CD4-positive, alpha-beta T cell (primary cell): ENCODE measurements around the gene GOLGA5. TPM values are rescaled to one million over a fixed set of nuclear protein-coding genes. Genes with fewer than 3 reads are reported as not detected.

Source experiments
- ATAC-seq: fragments of 200-7000 bp; cut with Tn5 transposase; one replicate; pipeline ENCODE4 v1.10.0; 2022; ENCODE audit warnings: mild to moderate bottlenecking; ENCODE audit not compliant: poor library complexity
- CTCF ChIA-PET: fragments of 350-600 bp; sonication (Branson Sonifier 250); formaldehyde crosslinking; loops from one replicate; lab custom pipeline; 2021; ENCODE audit warnings: antibody characterized with exemption, inconsistent platforms; lab: Charles Lee
- POLR2A ChIA-PET: fragments of 350-600 bp; sonication (Branson Sonifier 250); formaldehyde crosslinking; loops from one replicate; lab custom pipeline; 2021; ENCODE audit warnings: antibody characterized with exemption, inconsistent platforms; lab: Charles Lee
- DNase-seq, 14 experiments: peaks; one replicate each; pipeline ENCODE4 v3.0.0-alpha.2; 2013 to 2020; ENCODE audit warnings: mixed read lengths in 2 of 14
- H3K27ac ChIP-seq, 2 donors: one replicate each; pipeline versions ENCODE4 v1.5.1 to v1.7.0; 2013; ENCODE audit warnings: low read length in 2 of 2, low read depth in 1 of 2, mild to moderate bottlenecking in 1 of 2
- H3K27me3 ChIP-seq, 2 experiments: 1 replicate in 1 of 2; 2 replicates in 1 of 2; pipeline versions ENCODE4 v1.6.1 to v1.7.0; 2013; ENCODE audit warnings: low read length in 2 of 2, control low read depth in 1 of 2, mild to moderate bottlenecking in 1 of 2, moderate library complexity in 1 of 2; ENCODE audit not compliant: insufficient read depth in 2 of 2, control insufficient read depth in 1 of 2
- H3K36me3 ChIP-seq: one replicate; pipeline ENCODE4 v1.6.1; 2013; ENCODE audit warnings: low read length, control low read depth; ENCODE audit not compliant: insufficient read depth
- H3K4me1 ChIP-seq: one replicate; pipeline ENCODE4 v1.6.1; 2013; ENCODE audit warnings: low read length, control low read depth; ENCODE audit not compliant: insufficient read depth
- H3K4me3 ChIP-seq: one replicate; pipeline ENCODE4 v1.5.1; 2013; ENCODE audit warnings: mild to moderate bottlenecking, low read length, moderate library complexity
- H3K9me3 ChIP-seq, 2 experiments: 1 replicate in 1 of 2; 2 replicates in 1 of 2; pipeline versions ENCODE4 v1.6.1 to v1.7.0; 2013; ENCODE audit warnings: low read length in 2 of 2, mild to moderate bottlenecking in 2 of 2, control low read depth in 1 of 2, moderate library complexity in 1 of 2; ENCODE audit not compliant: control insufficient read depth in 1 of 2, insufficient read depth in 1 of 2
- H3K27ac Mint-ChIP-seq: one replicate; pipeline ENCODE4 v1.8.0; 2020; ENCODE audit warnings: mixed read lengths
- H3K27me3 Mint-ChIP-seq: one replicate; pipeline ENCODE4 v1.8.0; 2021; ENCODE audit warnings: mixed read lengths
- H3K36me3 Mint-ChIP-seq: one replicate; pipeline ENCODE4 v1.8.0; 2021; ENCODE audit warnings: low read depth, mixed read lengths
- H3K4me1 Mint-ChIP-seq: one replicate; pipeline ENCODE4 v1.8.0; 2021; ENCODE audit warnings: low read depth, mixed read lengths
- H3K4me3 Mint-ChIP-seq: one replicate; pipeline ENCODE4 v1.8.0; 2020; ENCODE audit warnings: mild to moderate bottlenecking, mixed read lengths
- H3K9me3 Mint-ChIP-seq: one replicate; pipeline ENCODE4 v1.8.0; 2020; ENCODE audit warnings: mixed read lengths
- intact Hi-C, 2 experiments: fragments of 100-400 bp; cut with DNase I in 1 of 2; cut with micrococcal nuclease in 1 of 2; formaldehyde crosslinking; loops; one replicate each; pipeline versions ENCODE4 v1.15.1 to v1.9.0; 2023 to 2025; cut with DNase I, micrococcal nuclease
- total RNA-seq, 174 experiments: library from RNA in 2 of 174; stranded (reverse) in 2 of 174; gene quantifications; one replicate each; pipeline ENCODE4 v1.2.3 and lab custom pipeline; 2021 to 2026
- TF ChIP-seq, protein P1 (sequence below): fragments of 200-600 bp; IDR thresholded peaks from one replicate; pipeline ENCODE4 v1.8.0; 2022; ENCODE audit warnings: antibody characterized with exemption, mild to moderate bottlenecking

Gene GOLGA5
- total RNA-seq, 2 experiments from 2014 or later, result 5.2 to 6.8 TPM

GRCh38 chr14:92755495-92755894 is 38.6 kb upstream of the GOLGA5 start:
- ATAC-seq, result no peak
- peaks cover 8% of the 10 kb centered on the region for H3K4me1 ChIP-seq
- Mint-ChIP-seq H3K27ac (no peak overlapping the region), H3K27me3 (no peaks in the 10 kb centered on the region), H3K4me1 (peaks cover 13% of the 10 kb centered on the region), H3K4me3 (no peak overlapping the region), H3K9me3 (no peaks in the 10 kb centered on the region), H3K36me3 (no peaks in the 10 kb centered on the region)
- no peaks in the 10 kb centered on the region for H3K9me3 ChIP-seq
- TF ChIP-seq, protein P1, sequence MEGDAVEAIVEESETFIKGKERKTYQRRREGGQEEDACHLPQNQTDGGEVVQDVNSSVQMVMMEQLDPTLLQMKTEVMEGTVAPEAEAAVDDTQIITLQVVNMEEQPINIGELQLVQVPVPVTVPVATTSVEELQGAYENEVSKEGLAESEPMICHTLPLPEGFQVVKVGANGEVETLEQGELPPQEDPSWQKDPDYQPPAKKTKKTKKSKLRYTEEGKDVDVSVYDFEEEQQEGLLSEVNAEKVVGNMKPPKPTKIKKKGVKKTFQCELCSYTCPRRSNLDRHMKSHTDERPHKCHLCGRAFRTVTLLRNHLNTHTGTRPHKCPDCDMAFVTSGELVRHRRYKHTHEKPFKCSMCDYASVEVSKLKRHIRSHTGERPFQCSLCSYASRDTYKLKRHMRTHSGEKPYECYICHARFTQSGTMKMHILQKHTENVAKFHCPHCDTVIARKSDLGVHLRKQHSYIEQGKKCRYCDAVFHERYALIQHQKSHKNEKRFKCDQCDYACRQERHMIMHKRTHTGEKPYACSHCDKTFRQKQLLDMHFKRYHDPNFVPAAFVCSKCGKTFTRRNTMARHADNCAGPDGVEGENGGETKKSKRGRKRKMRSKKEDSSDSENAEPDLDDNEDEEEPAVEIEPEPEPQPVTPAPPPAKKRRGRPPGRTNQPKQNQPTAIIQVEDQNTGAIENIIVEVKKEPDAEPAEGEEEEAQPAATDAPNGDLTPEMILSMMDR, result no peak
- POLR2A ChIA-PET, result no interaction called here
- H3K36me3 ChIP-seq, result no peaks in the 10 kb centered on the region
- intact Hi-C loops, result no loop called here
- no peak for DNase-seq
- no peak overlapping the region for H3K27ac ChIP-seq
- CTCF ChIA-PET, result no interaction called here
- no peak overlapping the region for H3K4me3 ChIP-seq
- no peaks in the 10 kb centered on the region for H3K27me3 ChIP-seq

- no peaks in the 10 kb centered on the region for H3K9me3 ChIP-seq
- Mint-ChIP-seq H3K27me3 (no peaks in the 10 kb centered on the region), H3K9me3 (no peaks in the 10 kb centered on the region), H3K27ac (no peak overlapping the region), H3K4me1 (peaks cover 11% of the 10 kb centered on the region), H3K36me3 (no peaks in the 10 kb centered on the region), H3K4me3 (no peak overlapping the region)
- no peaks in the 10 kb centered on the region for H3K27me3 ChIP-seq
- ATAC-seq (no peak), DNase-seq (peak in 1 of 14 experiments; percentile 32)
- no peak overlapping the region for H3K4me3 ChIP-seq
- ChIA-PET CTCF (no interaction called here), POLR2A (no interaction called here)
- intact Hi-C loops, result no loop called here
- no peak overlapping the region for H3K27ac ChIP-seq
- no peaks in the 10 kb centered on the region for H3K36me3 ChIP-seq
- TF ChIP-seq, protein P1, result no peak
- H3K4me1 ChIP-seq, result no peaks in the 10 kb centered on the region
Measured at GRCh38 chr14:92756446-92756845, 37.7 kb upstream of the GOLGA5 start.

GRCh38 chr14:92759300-92759678 is 34.8 kb upstream of the GOLGA5 start:
- no peak overlapping the region for H3K27ac Mint-ChIP-seq
- Histone ChIP-seq H3K4me3 (no peak overlapping the region), H3K27ac (no peak overlapping the region), H3K36me3 (no peaks in the 10 kb centered on the region), H3K9me3 (no peaks in the 10 kb centered on the region), H3K27me3 (peaks cover 0 to 2% of the 10 kb centered on the region in 2 experiments), H3K4me1 (no peaks in the 10 kb centered on the region)
- ATAC-seq (no peak), DNase-seq (peak in 2 of 14 experiments; percentile 28 to 37)
- ChIA-PET CTCF (no interaction called here), POLR2A (no interaction called here)
- H3K4me1 Mint-ChIP-seq, result peaks cover 11% of the 10 kb centered on the region
- no peaks in the 10 kb centered on the region for H3K27me3 Mint-ChIP-seq
- H3K36me3 Mint-ChIP-seq, result no peaks in the 10 kb centered on the region
- no peaks in the 10 kb centered on the region for H3K9me3 Mint-ChIP-seq
- H3K4me3 Mint-ChIP-seq, result no peak overlapping the region
- TF ChIP-seq, protein P1, result no peak
- intact Hi-C loops, result no loop called here
